ENCODE results near the gene BMPR2.
A peak's percentile ranks its signal among the peaks of the same experiment; 100 is the strongest.
"Not testable (repeated sequence)": the region's sequence is repeated elsewhere in the genome, so short reads cannot be mapped to it uniquely, and the experiment has no call there.

Gene BMPR2

DNA sequence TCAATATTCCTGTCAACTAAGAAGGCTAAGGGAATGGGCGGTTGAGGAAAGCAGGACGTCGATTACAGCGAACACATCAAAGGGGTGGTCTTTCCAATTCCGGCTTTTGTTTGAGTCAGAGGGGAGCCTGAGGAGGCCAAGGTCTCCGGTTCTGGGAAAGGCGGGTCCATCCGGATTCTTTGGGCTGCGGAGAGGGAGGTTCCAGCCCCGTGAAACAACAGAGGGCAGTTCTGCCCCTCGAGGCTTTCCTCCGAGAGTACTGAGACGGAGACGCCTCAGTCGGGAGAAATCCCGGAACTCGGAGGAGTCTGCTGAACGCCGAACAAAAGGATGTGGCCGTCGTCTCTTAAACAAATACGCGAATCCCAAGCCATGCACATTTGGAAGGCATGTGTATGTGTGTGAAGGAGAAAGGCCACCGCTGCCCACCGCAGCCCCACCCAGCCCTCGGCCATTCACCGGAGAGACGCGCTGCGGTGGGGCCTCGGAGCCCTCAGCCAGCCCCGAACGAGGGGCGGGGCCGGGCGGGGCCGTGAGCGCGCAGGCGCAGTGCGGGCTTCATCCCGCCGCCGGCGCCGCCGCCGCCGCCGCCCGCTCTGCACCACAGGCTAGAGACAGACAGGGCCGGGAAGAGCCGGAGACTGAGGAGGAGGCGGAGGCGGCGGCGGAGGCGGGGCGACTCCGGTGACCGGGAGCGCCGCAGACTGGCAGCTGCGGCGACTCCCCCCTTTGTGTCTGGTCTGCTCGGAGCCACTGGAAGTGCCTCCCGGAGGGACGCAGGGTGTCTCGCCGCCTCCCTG, at the start of gene BMPR2:
TSS of gene BMPR2 (plus strand) at position 719 of the 800 bp plus-strand sequence. CDS start 1,148 bp downstream, outside the sequence.
- DNase-seq (ENCODE audit: low read depth): peak; percentile 91

DNA sequence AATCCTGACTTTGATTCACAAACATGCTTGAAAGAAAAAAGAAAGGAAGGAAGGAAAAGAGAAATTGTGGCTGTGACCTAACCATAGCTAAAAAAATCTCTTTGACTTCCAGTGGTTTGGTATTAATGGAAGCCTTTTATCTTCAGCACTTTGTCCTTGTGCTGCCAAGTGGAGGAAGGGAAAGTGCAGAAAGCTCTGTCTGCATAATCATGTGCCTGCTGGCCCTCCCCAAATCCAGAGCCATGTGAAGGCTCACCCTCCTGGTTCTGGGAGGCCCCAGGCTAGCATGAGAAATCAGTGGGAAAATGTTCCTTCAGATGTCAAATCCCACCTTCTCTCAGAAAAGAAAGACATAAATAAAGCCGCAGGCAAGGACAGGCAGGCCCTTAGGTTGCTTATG, 48.3 kb upstream of the BMPR2 start:
- no peak for DNase-seq (ENCODE audit: low read depth)

DNA sequence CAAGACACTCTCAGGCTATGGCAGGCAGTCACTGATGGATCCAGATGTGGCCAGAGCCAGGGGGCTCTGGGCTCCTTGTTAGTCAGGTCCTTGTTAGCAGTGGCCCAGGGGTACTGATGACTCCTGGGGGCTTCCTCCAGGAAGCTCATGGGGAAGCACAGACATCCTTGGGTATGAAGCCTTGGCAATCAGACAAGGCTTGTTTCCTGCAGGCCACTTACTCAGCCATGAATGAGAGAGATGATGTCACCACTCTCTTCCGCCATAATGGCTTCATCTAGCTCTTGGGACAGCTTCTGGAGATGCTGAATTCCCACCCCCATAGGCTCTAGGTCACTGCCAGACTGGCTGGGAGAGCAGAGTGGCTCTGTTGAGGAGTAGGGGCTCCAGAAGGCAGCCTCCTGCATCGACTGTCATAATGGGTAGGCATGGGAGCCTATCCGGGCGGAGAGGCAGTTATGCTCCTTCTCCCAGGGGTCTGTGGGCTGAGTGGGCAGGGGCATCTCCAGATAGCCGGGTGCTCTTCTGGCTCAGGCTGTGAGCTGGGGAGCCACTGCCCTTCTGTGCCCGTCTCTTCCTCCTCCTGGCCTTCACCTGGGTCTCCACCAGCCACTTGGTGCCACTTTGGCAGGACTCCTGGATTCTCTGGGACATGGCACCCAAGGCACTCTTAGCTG, 40.2 kb upstream of the BMPR2 start:
- DNase-seq (ENCODE audit: low read depth): no peak

DNA sequence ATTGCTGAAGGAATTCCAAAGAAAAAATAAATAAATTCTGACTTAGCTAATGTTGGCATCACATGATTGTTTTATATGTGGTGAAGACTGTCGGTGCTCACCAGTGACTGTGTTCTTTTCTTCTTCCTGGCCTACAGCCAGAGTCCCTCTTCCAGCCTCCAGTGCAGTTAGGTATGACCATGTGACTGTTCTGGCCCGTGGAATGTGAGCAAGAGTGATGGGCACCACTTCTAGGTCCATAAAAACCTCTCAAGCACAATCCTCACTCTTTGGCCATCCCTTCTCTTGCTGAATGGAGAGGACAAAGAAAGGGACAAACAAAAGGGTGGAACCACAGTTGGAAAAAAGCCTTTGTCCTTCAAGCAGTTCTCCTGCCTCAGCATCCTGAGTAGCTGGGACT, 39.0 kb upstream of the BMPR2 start:
- DNase-seq (ENCODE audit: low read depth): no peak

DNA sequence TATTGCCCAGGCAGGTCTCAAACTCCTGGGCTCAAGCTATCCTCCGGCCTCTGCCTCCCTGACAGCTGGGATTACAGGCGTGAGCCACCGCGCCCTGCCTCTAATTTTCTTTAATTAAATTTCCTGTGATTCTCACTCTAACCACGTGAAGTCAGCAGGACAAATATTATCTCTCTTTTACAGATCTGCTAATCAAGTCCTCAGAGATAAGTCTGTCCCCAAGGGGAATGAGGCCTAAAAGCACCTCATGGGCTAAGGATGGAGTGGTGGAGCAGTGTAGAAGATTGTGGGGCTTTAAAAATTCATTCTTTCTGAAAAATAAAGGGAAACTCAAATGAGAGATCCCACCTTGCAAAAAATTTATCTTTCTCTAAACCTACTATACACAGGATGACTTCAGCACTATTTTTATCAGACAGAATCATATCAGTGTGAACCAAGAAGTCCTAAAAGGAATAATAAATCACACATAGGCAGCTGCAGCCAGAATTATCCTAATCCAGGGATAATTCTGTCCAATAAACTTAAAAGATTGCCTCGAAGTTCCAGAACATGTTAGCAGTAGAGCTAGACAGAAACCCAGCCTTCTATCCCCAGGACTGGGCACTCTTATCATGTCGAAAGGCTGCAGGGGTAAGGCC, 38.3 kb upstream of the BMPR2 start:
- no peak for DNase-seq (ENCODE audit: low read depth)

DNA sequence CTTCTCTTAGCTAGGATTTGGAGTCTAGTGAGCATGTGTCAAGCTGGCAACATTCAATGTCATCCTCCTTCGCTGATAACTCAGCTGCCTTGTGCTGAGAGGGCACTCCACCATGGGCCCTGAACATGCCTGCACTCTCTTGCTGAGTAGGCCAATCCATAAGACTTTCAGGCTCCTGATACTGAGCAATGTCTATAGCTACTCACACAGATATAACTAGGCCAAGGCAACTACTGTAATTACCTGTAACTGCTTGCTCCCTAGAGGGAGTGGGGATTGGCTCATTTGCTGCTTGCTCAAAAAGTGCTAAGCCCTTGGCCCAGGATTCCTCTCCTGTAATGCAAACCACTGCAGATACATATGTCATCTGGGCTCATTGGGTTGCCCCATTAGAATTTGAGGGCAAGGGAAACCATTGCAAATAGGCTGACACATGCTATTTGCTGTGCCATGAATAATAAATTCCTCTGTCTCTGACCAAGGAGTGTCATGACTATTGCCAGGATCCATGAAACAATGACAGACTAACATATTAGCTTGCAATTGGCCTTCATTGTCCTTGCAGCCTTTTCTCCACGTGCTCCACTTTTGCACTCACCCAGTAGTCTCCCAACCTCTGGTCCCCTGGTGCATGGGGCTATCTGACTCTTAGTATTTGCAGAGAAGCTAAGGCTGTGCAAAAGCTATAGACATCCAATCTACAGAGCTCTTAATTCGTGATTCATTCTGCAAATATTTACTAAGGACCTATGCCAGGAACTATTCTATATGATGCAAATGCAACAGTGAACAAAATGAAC, 36.9 kb upstream of the BMPR2 start:
- peak; percentile 67 for DNase-seq (ENCODE audit: low read depth)

DNA sequence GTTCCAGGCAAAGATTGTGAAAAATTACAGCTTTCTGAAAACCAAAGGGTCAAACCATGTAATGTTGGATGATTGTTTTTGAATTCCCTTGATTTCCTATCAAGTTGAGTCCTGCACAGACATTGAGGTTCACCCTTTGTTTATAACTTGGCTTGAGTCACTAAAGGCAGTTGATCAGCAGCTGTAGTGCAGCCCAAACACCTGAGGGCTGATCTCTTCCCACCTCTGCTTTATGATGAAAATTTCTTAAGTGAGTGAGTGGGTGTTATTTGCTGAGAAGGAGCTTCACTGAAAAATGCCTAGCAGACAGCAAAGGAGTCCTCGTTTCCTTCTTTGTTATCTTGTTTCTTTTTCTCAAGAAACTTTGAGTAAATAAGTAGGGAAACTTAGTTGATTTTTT, 31.9 kb upstream of the BMPR2 start:
- DNase-seq (ENCODE audit: low read depth): no peak

DNA sequence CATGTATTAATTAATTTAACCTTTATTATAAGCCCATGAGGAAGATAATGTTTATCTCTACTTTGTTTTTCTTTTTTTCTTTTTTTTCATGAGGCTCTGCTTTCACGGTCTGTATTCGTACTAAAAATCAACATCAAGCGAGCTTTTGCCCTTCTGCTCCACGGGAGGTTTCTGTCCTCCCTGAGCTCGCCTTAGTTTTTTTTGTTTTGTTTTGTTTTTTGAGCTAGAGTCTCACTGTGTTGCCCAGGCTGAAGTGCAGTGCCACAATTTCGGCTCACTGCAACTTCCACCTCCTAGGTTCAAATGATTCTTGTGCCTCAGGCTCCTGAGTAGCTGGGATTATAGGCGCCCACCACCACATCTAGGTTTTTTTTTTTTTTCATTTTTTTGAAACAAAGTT, 29.9 kb upstream of the BMPR2 start:
- DNase-seq (ENCODE audit: low read depth): no peak

DNA sequence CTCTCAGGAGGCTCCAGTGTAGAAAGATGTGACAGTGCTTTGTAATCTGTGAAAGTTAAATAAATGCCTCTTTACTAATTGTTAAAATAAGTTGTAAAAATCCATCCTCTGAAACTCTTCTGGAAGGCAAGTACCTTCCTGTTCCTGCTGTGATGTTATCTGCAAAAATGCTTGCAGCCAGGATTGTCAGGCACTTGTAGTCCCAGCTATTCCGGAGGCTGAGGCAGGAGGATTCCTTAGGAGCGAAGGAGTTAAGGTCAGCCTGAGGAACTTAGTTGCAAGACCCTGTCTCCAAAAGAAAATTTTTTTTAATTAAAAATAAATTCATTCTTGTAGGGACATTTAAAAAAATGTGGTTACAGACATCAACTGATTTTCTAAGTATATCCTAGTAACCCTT, 22.7 kb upstream of the BMPR2 start:
- DNase-seq (ENCODE audit: low read depth): no peak

DNA sequence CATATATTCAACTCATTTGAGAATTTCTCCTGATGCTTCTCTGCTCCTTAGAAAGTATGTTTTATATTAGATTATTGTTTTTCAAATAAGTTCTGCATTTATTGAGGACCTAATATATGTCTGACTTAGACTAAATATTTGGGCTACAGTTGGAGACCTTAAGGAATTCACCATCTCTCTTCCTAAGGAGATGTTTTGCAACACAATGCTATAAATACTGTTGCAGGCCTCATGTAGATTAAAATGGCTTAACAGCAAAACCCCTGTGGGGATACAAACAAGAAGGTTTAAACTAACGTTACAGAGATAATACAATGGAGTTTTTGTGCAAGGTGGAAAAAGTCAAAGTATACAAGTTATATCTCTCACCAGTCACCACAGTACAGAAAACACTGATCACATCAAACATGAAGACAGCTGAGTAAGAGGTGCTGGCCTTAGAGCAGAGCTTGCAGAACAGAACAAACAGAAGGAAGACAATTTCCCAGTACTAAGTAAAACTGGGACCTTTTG, 20.1 kb upstream of the BMPR2 start:
- DNase-seq (ENCODE audit: low read depth): no peak

DNA sequence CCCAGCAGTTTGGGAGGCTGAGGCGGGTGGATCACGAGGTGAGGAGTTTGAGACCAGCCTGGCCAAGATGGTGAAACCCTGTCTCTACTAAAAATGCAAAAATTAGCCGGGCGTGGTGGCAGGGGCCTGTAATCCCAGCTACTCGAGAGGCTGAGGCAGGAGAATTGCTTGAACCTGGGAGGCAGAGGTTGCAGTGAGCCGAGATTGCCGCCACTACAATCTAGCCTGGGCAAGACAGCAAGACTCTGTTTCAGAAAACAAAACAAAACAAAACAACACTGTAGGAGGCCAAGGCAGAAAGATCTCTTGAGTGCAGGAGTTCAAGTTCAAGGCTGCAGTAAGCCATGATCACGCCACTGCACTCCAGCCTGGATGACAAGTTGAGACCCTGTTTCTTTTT, 17.2 kb upstream of the BMPR2 start:
- DNase-seq (ENCODE audit: low read depth): not testable (repeated sequence)

DNA sequence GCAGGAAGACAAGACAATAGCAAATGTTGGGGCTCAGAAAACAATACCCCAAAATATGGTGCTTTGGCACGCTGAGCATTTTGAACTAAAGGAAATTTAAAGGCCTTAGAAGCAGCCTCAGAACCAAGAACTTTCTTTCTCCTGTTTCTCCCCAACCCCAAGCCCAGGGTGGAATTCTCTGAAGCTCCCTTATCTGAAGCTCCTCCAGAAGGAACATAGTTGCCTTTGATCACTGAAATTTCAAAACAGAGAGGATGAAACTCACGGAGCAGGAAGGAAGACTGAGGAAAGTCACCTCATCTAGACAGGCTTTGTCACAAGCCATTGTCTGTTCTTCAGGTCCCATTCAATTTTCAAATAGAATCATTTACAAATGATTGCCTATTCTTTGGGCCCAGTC, 15.5 kb upstream of the BMPR2 start:
- no peak for DNase-seq (ENCODE audit: low read depth)

DNA sequence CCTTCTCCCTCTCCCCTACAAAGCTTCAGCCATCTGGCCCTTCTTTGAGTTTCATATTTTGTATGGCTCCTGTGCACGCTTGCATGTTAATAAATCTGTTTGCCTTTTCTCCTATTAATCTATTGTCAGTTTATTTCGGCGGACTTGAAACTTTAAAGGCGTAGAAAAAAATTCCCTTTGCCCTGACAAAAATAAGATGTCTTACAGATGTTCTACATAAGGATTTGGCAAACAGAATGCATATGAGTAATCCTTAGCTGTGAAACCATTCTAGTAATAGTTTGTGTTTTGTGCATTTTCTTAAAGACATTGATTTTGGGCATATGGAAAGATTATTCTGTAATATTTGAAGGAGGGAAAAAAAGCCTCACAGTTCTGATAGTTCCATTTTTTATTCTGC, 15.0 kb upstream of the BMPR2 start:
- DNase-seq (ENCODE audit: low read depth): peak; percentile 45

DNA sequence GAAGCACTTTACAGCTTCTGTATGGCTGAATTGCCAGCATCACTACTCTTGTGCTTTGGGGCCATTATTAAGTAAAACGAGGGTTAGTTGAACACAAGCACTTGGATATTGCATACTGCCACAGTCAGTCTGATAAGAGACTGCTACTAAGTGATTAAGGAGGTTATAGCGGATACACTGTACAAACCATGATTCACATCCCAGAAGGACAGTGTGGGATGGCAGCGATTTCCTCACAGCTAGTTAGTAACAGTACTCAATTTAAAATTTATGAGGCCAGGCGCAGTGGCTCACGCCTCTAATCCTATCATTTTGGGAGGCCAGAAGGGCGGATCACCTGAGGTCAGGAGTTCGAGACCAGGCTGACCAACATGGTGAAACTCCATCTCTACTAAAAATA, 2.6 kb upstream of the BMPR2 start:
- DNase-seq (ENCODE audit: low read depth): no peak

DNA sequence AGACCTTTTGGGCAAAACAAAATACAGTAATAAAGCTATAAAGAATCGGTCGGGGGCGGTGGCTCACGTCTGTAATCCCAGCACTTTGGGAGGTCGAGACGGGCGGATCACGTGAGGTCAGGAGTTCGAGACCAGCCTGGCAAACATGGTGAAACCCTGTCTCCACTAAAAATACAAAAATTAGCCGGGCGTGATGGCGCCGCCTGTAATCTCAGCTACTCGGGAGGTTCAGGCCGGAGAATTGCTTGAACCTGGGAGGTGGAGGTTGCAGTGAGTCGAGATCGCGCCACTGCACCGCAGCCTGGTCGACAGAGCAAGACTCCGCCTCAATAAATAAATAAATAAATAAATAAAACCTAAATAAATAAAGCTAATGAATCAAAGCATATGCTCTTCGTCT, 1.7 kb upstream of the BMPR2 start:
- DNase-seq (ENCODE audit: low read depth): not testable (repeated sequence)

DNA sequence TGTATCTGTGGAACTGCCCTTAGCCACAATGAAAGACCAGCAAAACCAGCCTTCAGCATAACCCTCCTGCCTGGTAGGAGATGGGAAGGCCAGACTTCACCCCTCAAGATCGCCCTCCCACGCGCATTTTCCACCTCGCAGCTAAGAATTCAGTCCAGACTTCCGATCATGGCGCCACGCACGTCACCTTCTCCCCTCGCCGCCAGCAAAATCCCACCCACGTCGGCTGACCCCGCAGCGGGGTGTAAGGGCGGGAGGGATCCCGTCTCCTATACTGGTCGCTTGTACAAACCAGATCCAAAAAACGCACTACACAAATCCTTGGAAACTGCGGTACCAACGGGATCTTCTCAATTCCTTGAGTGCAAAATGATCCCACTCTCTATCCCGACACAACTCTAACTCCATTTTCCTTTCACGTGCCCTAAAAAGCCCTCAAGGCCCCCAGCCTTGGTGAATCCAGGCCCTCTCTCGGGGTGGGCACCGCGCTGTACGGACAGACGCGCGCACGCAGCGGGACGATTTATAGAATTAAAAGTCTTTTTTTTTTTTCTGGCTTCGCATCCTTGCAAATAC, 1.0 kb upstream of the BMPR2 start:
- DNase-seq (ENCODE audit: low read depth): peak; percentile 66

DNA sequence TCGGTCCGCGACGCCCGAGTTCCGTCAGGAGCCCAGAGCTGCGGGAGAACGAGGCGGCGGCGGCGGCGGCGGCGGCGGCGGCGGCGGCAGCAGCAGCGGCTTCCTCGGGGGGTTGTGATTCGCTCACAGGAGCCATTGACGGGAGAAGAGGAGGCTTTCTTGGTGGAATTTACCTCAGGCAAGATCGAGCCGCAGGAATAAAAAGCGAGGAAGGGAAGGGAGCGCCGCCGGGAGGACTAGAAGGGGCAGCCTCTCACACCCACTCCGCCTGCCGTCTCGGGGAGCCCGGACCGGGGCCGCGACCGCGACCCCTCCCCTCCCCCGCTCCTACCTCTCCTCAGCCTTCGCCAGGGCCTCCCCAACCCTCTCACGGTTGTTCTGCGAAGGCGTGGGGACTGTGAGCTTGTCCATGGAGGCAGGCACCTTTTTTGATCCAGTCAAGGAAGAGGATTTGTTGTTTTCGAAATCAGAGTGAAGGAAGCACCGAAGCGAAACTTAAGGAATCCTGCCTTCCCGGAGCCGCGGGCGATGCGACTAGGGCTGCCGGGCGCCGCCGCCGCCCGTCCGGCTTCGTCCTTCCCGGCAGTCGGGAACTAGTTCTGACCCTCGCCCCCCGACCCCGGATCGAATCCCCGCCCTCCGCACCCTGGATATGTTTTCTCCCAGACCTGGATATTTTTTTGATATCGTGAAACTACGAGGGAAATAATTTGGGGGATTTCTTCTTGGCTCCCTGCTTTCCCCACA, 506 bp downstream of the BMPR2 start:
- DNase-seq (ENCODE audit: low read depth): peak; percentile 24

DNA sequence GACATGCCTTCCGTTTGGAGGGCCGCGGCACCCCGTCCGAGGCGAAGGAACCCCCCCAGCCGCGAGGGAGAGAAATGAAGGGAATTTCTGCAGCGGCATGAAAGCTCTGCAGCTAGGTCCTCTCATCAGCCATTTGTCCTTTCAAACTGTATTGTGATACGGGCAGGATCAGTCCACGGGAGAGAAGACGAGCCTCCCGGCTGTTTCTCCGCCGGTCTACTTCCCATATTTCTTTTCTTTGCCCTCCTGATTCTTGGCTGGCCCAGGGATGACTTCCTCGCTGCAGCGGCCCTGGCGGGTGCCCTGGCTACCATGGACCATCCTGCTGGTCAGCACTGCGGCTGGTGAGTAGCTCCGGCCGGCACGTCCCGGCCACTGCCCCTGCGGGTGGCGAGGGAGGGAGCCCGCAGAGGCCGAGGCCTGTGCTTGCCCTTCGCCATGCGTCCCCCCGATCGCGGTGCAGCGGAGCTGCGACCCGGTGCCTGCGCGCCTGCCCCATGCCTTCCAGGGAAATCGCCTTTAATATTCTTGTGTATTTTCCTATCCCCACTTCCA, 1.2 kb downstream of the BMPR2 start:
- DNase-seq (ENCODE audit: low read depth): peak; percentile 28

DNA sequence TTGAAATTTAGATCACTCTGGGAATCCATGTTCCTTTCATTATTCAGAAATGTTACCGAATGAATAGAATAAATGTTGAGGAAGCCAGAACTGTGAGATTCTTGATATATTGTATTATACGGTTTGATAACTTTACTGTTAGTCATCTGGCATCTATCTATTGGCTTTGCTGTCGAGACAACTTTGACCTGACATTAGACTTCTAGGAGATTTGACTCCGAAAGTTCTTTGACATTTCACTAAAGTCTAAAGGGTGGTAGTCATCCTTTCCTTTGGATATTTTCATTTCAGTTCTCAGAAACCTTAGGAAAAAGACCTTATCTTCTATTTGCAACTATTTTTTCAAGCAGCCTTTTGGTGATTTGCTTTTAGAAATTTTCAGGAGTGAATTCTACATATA, 1.9 kb downstream of the BMPR2 start:
- no peak for DNase-seq (ENCODE audit: low read depth)

DNA sequence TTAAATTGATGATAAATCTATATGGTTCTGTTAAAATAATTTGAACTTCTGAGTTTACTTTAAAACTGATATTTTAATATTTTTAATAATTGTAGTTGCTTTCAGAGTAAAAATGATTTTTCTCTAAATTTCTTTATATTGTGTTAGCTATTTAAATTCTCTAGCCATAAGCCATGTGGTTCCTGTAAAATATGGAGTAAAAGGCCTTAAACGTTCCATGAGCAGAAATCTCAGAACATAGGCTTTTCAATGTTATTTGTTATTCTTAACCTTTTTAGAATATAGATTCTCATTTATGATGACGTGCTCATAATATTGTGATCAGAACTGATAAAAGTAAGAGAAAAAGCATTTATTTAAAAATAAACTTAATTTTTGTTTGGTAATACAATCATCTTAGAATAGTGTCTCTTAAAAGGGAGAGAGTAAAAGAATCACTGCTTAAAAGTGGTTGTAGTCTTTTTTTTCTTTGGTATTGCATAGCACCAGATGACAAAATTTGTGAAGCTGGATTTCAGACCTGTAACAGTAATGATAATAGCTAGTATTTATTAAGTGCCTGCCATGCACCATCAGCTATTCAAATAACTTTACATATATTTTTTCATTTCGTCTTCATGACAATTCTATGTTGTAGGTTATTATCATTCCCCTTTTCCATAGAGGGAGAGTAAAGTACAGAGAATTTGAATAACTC, 2.7 kb downstream of the BMPR2 start:
- DNase-seq (ENCODE audit: low read depth): no peak

All from fibroblast of gingiva (primary cell).